HuH-7.5 (cell line): Measurements from ENCODE around the gene MAPK9.
"Not testable (repeated sequence)": the region's sequence is repeated elsewhere in the genome, so short reads cannot be mapped to it uniquely, and the experiment has no call there.

Experiments used
- DNase-seq: peaks from one replicate; pipeline ENCODE4 v3.0.0; 2011; ENCODE audit warnings: low spot score

MAPK9 gene

DNA sequence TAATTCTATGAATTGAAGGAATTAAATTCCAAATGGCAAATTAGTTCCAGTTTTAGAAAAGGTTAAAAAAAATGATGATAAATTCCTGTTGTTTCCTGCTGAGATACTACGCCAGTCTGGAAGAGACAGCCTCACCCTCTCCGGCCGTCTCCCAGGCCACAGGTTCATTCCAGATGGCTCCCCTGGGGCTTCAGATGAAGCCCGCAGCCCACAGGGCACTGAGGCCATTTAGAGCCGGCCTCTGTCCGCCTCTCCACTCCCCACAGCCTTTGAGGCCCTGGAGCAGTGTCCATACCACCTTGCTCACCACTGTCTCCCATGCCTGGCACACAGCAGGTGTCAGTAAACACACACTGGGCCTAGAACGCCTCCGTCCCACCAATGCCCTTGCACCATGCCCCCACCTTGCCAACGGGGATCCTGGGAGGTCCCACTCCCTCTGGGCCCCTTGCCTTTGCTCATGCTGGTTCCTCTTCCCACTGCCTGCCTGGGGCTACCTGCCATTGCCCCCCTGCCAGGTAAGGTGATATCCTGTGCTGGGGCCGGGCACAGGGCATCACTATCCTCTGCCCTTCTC lies 35.2 kb upstream of the MAPK9 start:
- DNase-seq = no peak

DNA sequence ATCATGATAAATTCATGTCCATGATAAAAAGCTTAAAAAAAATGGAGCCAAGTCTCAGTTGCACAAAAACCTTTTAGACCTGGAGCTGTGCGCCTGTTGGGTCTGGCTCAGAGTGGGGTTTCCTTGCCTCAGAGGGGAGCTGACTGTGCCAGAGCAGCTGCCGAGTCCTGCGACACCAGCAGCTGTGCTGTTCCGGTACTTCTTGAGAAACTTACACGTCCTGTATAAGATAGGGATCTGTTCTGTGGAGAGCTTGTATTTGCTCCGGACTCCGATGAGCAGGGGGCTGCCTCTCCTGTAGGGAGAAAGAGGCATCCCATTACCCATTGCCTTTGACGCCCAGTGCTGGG lies 32.7 kb upstream of the MAPK9 start:
- no peak for DNase-seq

DNA sequence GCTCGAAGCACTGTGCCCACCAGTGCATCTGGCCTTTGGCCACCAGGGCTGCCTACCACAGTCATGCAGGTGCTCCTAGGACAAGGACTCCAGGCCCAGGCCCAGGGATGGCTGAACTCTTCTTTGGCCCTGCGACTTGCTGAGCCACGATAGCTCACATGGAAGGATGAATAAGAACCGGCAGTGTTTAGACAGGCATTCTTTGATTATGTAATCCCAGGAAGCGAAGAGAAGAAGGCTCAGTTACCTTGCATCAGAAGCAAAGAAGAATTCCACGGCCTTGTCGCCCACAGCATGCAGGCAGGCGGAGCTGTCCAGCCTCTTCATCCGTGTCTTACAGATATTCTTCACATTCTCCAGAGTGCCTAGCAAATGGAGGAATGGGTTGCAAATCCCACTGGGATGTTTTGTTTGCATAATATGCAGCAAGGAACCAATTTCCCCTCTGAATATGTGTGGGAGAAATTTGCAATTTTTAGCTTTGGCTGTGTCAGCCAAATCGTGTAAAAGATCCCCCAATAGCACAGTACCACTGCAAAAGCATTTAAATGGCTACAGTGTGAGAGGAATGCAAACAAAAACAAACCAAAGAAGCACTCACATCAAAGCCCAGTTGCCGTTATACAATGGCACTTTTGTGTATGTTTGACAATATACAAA lies 32.2 kb upstream of the MAPK9 start:
- no peak for DNase-seq

DNA sequence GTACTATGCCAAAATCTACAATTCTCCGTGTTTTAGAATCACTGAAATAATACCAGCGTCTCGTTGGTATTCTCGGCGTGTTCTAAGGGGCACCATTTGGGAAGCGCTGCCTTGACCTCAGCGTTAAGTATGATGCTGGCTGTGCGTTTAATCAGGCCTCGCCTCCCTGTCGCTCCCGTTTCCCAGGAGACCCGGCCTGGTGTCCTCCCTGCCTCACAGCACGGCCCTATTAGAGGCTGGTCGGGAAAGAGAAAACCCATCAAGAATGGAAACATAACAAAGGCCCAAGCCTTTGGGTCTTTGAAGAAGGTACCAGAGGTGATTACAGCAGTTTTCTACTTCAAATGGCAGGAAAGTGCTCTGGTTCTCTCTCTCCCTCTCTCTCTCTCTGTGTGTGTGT lies 31.3 kb upstream of the MAPK9 start:
- no peak for DNase-seq

DNA sequence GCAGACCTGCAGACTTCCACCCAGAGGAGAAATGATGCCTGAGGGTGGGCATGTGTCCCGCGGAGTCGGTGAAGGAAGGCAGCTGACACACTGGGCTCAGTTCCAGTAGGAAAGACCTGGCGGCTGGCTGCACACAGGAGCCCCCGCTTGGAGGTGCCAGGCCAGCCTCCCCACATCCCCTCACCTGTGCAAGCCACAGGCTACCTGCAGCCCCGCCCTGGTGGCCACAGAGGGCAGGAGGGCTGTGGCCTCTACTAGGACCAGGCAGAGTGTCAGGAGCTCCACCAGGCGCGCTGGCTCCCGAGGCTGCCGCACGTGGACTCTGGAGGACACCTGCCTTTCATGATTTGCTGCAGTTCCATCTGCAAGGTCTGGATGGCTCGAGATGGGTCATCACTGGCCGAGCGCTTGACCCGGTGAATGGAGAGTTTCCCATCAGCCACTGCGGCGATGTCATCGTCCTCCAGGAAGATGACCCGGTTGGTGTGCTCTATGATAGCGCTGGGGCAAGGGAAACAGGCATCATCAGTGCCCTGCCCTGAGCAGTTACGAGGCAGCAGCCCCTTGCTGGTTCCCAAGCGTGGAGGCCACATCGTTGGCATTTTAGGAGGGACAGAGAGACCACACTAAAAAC lies 26.7 kb upstream of the MAPK9 start:
- DNase-seq = no peak

DNA sequence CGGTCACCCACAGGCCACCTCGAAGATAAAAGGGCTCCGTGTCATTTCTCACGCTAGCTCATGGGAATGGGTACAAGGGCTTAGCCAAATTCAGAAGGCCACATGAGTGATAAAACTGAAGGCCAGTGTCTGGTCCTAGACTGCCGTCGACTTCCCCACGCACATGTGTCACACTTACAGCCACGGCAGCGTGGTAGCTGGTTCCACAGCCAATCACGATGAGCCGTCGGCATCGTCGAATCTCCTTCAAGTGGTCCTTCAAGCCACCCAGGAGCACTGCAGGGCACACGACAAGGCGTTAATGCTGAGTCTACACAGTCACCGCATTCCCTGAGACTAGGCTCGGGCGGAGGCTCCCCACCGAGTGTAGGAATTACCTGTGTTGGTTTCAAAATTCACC lies 24.7 kb upstream of the MAPK9 start:
- DNase-seq = no peak

DNA sequence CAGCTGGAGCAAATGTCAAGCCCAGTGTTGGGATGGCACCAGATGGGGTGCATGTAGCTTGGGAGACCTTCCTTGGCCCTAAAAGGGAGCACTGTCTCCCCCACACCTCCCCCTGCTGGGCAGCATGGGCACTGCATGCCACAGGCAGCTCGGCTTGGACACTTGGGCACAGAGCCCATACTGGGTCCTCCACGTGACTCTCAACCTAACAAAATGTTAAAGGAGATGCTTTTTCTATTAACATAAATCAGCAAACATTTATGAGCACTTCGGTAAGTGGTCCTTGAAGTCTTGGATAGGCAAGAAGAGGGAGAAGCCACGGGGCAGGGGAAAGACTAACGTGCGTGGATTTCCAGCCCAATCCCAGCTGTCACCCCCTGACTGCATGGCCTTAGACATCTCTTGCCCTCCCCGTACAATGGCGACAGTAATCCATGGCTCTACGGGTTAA lies 23.9 kb upstream of the MAPK9 start:
- DNase-seq = peak; percentile 58

DNA sequence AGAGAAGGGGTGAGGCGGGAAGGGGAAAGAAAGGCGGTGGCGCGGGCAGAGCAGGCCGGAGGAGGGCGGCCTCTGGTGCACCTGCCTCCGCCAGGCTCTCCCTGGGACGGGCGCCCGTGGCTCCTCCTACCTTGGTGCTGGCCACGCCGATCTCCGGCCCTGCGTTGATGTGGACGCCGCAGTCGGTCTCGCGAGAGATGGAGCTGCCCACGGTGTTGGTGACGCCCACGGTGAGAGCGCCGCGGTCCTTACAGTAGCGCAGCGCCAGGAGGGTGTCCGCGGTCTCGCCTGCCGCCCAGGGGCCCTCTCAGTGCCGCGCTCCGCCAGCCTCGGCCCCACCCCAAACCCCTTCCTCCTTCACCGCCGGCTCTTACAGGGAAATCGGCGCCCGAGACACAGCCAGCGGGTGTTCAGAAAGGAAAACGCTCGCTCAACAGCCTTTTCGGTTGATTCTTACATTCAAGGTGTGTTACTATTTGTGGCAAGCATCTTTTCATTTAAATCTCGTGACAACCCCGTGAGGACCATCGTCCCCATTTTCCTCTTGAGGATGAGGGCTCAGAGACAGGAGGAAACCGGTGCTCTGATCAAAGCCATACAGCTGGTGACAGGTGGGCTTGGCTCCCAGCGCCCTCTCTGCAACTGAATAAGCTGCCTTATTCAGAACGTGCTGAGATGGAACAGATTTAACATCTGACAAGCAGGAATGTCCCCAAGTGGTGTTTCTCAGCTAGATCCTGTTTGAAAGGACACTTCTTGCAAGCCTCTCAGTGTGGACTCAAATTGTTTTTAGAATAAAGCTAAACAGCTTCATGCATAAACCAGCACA lies 22.0 kb upstream of the MAPK9 start:
- peak; percentile 87 for DNase-seq

DNA sequence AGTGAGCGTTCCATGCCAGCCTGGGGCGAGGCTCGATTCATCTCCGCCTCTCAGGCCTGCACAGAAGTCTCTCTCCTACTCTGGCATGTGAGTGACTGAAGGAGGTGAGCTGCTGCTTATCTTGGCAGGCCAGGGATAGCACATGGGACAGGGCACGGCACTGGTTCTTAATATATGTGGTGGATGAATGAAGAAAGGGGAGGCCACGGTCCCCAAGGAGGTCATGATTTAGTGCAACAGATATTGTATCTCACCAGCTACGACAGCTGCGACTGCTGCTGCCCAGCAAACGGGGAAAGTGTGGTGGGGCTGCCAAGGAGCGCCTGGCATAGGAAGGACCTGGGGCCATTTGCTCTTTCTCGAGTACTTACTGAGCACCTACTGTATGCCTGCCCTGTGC lies 19.3 kb upstream of the MAPK9 start:
- no peak for DNase-seq

DNA sequence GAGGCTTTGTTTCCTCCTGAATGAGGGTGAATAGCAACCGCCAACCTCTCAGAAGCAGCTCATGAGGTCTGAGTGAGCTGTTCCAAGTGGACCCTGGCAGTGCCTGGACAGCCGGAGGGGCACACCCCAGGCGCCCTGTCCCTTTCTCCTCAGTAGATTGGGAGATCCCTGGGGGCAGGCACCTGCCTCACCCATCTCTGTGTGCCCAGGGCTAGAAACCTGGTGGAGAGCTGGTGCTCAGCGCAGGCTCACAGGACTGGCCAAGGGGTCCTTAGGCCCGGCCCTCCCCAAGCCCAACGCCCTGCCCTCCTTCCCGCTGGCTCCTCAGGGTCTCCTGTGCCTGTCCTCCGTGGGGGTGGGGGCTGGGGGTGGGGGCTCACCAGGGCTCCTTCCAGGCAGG lies 14.9 kb upstream of the MAPK9 start:
- no peak for DNase-seq

DNA sequence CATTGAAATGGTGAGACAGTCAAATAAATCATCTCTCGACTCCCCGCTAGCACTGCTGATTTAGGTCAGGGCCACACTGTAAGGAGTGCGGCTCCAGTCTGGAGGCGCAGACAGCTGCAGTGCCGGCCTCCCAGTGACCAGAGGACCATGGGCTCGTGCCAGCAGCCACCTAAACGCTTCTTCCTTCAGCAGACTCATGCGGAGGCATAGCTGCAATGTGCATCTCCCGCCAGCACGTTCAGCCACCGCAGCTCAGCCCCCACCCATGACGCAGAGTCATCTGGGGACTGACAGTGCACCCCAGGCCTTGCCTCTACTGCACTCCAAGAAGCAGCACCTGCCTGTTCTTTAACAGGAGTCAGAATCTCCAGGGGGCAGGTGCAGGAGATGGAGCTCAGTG lies 13.6 kb upstream of the MAPK9 start:
- no peak for DNase-seq

DNA sequence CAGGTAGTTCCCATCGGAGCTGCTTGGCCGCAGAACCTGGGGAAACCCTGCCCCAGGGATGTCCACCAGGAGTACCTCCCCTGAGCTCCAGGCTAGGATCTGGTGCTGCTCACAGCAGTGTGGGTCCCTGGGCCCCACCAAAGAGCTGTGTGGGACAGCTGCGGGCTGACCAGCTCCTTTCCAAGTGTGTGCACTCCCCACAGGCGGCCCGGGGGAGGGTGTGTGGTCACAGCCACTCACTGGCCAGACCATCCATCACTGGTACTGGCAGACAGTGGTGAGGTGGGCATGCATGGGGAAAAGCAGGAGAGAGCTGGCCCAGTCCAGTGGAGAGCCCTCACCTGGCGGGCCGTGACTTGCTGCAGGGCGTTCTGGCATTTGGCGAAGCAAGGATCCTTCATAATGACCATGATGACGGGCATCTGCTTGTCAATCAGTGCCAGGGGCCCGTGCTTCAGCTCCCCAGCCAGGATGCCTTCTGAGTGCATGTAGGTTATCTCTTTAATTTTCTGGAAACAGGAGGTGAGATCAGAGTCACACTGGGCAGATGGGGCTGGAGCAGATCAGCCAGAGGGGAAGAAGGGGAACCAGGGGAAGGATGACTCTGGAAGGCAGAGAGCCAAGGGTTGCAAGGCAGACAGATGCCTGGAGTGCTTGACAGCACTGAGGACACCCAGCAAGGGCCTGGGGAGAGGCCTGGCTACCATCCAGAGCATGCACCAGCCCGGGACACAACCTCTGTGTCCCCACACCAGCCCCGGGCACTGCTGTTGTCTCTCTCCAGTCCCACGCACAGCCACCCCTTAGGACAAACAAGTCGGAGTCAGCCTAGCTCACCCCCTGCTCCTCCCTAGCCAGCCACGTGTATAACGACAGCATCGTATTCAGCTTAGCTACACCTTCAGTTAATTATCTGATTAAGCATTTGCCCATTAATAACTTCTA lies 12.8 kb upstream of the MAPK9 start:
- no peak for DNase-seq

DNA sequence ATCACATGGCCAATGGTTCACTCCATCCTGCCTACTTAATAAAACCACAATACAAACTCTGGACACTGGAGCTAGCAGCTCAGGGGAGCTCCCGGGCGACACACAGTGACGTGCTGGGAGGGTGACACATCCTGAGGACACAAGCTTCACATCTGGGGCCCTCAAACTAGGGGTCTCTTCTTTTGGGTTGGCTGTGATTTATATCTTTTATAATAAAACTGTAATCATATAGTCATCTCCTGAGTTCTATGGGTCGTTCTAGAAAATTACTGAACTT lies 12.1 kb upstream of the MAPK9 start:
- DNase-seq = no peak

DNA sequence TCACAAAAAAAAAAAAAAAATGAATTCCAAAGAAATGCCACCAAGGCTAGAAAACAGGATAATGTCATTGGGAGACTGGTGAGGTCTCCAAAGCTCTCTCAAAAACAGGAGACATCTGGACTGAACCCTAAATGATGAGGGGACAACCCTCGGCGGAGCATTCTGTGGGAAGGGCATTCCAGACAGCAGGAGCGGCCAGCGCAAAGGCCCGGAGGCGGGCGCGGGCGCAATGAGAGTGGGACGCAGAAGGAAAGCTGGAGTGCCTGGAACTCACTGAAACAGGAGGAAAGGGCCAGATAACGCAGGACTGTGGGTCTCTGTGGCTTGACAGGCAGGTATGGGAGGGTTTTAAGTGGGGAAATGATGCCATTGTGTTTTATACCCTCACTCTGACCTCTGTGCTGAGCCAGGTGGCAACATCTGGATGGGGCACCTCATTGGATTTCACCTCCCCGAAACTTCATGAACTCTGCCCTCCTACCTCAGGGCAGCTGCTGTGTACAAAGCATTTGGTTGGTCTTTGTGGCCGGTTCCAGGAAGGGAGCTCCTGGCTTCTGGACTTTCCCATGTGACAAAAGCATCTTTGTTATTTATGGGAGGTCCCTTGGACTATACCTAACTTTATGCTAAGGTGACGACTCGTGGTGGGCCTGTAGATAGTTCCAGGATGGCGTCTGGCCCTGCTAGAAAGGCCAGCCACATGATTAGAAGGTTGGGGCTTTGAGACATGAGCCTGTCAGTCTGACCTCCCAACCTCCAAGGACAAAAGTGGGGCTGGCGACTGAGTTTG lies 11.5 kb upstream of the MAPK9 start:
- no peak for DNase-seq

DNA sequence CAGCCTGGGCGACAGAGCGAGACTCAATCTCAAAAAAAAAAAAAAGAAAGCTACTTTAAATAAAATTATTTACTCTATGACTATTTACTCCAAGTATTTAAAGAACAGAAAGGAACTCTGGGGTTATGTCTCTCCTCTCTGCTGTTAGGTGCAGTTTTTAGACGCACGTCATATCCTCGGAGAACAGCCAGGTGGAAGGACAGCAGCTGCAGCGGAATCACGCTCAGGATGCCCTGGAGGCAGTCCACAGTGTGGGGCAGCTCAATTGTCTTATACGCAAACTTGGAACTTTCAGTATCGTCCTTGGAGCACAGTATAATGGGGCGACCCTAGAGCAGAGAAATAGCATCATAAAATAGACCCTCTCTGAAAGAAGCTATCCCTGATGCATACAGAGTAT lies 10.4 kb upstream of the MAPK9 start:
- DNase-seq = no peak

DNA sequence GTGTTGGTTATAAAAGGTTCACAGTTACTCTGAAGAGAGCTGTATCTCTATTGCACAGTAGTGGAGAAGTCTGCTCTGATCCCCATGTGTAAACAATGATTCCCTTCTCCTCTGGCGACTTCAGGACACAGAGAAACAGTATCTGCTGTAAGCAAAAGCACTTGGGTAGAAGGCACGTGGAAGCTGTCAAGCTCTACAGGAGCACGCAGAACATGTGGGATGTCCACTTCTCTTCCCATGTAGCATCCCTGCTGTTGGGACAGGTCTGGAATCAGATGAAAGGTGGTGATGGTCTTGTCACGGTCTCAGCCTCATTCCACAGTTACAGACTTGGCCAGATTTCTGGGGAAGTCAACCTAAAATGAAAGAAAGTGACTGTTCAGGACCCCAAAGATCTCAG lies 9.4 kb upstream of the MAPK9 start:
- no peak for DNase-seq

DNA sequence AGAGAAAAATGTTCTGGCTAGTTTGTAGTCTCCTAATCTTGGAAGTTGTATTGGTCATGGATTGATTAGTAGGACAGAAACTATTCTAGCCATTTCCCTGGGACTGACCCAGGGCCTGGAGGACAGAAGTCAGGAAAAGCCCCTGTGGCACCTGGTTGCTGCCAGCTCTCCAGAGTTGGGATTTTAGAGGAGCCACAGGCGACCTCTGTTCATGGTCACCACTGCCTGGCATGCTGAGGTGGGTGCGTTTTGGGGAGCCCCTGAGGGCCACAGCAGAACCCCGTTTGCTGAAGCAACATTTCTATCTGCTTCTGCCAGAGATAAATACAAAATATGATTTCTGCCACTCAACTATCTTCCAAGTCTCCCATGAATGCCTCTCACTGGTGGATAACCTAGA lies 7.6 kb upstream of the MAPK9 start:
- DNase-seq = no peak

DNA sequence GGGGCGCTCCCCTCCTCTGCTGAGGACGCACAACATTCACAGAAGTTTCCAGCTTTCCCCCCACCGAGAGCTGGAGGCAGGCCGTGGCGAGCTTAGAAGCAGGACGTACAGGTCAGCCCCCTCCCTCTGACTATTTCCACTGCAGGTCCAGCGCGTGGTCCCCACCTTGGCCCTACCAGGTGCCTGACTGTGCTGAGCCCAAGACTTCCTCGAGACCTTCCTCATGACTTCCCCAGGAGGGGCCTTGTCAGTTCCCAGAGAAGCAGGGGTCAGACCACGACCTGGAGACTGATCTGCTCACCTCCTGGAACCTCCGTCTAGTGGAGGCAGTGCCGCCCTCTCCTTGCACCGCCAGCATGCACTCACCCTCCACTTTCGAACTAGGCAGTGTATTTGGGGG lies 7.1 kb upstream of the MAPK9 start:
- DNase-seq = not testable (repeated sequence)

DNA sequence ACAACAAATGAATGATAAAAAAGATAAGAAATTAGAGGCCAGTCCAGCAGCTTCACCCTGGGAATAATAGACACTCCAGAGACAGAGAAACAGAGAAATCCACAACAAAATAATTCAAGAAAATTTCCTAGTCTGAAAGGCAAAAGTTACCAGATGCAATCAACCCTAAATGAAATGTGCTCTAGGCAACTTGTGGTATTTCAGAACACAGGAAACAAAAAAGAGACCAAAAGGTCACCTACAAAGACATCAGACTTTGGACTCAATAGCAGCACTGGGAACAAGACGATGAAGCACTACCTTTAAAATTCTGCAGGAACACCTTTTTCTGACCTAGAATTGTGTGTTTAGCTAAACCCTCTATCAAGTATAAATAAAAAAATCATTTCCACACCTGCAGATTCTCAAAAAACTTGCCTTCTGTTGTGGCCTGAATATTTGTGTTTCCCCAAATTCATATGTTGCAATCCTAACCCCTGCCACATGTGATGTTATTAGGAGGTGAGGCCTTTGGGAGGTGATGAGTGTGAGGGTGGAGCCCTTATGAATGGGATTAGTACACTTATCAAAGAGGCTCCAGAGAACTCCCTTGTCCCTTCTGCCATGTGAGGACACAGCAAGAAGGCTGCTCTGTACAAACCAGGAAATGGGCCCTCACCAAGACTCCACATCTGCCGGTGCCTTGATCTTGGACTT lies 5.9 kb upstream of the MAPK9 start:
- DNase-seq = no peak

DNA sequence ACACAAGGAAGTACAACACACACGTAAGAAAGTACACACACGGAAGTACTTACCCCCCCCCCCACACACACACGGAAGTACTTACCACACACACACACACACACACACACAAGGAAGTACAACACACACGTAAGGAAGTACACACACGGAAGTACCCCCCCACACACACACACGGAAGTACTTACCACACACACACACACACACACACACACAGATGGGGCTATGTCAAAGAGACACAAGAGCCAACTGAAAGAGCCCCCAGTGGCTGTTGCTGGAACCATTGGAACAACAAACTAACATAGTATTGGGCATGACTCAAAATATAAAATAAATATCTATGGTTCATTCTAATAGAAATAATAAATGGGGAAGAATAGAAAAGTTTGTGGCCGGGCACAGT lies 4.9 kb upstream of the MAPK9 start:
- DNase-seq = no peak
